GM18519 (cell line): ENCODE measurements around the gene SCAMP2.
"Not testable (repeated sequence)": the region's sequence is repeated elsewhere in the genome, so short reads cannot be mapped to it uniquely, and the experiment has no call there.

Source experiments
- ATAC-seq: cut with Tn5 transposase; IDR thresholded peaks from one replicate; pipeline ENCODE4 v1.9.1; 2021; ENCODE audit warnings: mild to moderate bottlenecking, moderate library complexity; ENCODE audit not compliant: unreplicated experiment, low FRiP score

Gene SCAMP2

GRCh38 chr15:74891469-74891868, 18.3 kb upstream of the SCAMP2 start:
- no peak for ATAC-seq

GRCh38 chr15:74890665-74890960, 17.4 kb upstream of the SCAMP2 start:
- ATAC-seq, result no peak

- ATAC-seq, result peak; percentile 85
Observed at GRCh38 chr15:74889883-74890664, 16.9 kb upstream of the SCAMP2 start, which contains the start of gene MPI. Gene MPI (plus strand): TSS chr15:74890042. CDS start chr15:74890074, 32 bp downstream.

- no peak for ATAC-seq
Observed at GRCh38 chr15:74889390-74889882, 16.3 kb upstream of the SCAMP2 start.

GRCh38 chr15:74888716-74889115, 15.6 kb upstream of the SCAMP2 start:
- no peak for ATAC-seq

- not testable (repeated sequence) for ATAC-seq
Observed at GRCh38 chr15:74887537-74888193, 14.5 kb upstream of the SCAMP2 start.

- no peak for ATAC-seq
Observed at GRCh38 chr15:74885461-74885860, 12.3 kb upstream of the SCAMP2 start.

DNA sequence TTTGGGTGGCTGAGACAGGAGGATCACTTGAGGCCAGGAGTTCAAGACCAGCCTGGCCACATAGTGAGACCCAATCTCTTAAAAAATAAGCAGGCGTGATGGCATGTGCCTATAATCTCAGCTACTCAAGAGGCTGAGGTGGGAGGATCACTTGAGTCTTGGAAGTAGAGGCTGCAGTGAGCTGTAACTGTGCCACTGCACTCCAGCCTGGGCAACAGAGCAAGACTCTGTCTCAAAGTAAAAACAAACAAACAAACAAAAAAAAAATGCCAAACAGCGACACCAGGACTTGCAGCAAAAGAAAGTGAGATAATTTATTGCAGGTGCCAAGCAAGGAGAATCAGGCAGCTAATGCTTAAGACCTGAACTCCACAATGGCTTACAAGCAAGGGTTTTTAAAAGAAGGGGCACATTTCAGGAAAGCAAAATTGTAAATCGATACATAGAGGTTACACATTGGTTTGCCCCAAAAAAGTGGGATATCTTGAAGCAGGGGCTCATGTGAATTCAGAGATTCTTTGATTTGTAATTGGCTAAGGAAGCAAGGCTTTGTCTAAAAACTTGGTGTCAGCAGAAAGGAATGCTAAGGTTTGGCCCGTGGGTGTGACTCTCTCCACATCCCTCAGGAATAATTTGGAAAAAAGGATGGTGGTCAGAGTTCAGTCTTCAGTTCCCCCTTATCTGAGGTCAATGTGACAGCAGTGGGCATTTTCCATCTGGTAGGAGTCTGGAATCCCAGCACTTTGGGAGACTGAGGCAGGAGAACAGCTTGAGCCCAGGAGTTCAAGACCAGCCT, 11.5 kb upstream of the SCAMP2 start:
- no peak for ATAC-seq

GRCh38 chr15:74882528-74882927, 9.4 kb upstream of the SCAMP2 start:
- no peak for ATAC-seq

- no peak for ATAC-seq
Observed at GRCh38 chr15:74878273-74878672, 5.1 kb upstream of the SCAMP2 start.

GRCh38 chr15:74873756-74874424, 725 bp upstream of the SCAMP2 start:
- ATAC-seq, result no peak

GRCh38 chr15:74872702-74873035, 496 bp downstream of the SCAMP2 start:
- no peak for ATAC-seq

- no peak for ATAC-seq
Observed at GRCh38 chr15:74870436-74871215, 2.5 kb downstream of the SCAMP2 start.

DNA sequence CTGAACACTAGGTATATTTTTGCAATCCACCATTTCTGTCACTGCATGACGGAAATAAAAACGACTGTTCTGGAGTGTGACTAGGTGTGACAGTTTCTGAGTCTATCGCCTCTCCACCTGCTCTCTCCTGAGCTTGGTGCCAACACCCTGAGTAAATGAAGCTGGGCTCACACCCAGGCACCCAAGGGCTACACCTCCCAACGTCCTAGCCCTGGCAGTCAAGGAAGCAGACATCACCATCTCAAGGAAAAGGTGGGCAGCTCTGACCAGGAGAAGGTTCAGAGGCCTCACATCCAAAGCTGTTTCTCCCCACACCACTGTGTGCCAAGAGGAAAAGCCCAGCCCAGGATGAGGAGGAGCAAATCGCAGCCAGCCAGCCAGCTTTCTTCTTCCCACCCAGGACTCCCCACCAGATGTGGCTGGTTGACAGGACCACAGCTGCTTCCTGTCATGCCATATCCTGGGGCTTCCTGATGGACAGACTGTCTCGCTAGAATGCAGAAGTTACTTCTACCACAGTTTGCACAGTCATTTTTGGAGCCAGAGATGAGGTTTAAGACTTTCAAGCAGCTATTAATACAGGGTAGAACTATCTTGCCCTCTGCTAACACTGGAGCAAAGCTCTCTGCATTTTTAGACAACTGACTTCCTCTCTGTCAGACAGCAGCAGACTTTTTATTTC, 3.3 kb downstream of the SCAMP2 start:
- peak; percentile 42 for ATAC-seq

- ATAC-seq, result no peak
Observed at GRCh38 chr15:74869372-74869725, 3.8 kb downstream of the SCAMP2 start.

GRCh38 chr15:74868059-74868458, 5.1 kb downstream of the SCAMP2 start:
- no peak for ATAC-seq

DNA sequence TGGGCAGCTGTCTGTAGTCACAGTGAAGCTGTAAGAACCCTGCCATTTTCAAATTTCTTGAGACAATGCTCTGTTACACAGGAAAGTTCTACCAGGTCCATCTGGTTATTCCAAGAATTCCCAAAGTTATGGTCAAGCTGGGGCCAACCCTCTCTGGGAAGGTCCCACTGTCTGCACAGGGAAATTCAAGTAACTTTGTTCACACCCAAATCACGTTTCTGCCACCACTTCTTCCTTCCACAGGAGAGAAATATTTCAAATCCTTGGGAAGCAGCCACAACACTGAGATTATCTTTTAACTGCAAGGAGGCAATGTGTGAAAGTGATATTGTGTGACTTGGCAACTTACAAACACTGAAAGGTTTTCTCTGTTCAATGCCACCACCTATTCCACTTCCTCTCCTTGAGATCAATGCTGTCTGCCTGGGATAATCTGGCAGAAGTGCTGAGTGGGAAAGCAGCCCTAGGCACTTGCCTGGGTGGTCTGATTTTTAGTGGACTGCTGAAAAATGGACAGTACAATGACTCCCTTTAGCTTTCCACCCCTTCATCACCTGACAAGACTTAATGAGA, 5.6 kb downstream of the SCAMP2 start:
- ATAC-seq, result no peak

- ATAC-seq, result no peak
Observed at GRCh38 chr15:74866090-74866489, 7.1 kb downstream of the SCAMP2 start.

DNA sequence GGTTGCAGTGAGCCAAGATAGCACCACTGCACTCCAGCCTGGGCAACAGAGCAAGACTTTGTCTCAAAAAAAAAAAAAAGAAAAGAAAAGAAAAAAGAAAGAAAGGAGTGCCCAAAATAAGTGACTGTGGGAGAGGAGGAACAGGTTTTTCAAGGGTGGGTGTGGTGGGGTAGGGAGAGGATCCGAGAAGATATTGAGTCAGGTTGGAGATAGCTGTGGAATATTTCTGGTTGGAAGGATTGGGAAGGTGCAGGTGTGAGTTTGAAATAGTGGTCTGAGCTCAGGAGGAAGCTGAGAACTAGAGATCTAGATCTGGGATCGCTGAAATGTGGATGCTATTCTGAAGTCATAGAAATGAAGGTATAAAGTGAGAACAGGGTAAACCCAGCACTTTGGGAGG, 7.8 kb downstream of the SCAMP2 start:
- no peak for ATAC-seq
